Neuronal stem cell (in vitro differentiated cells): ENCODE data around the gene ZNF346.

Source experiments
- DNase-seq: peaks from one replicate; pipeline ENCODE4 v3.0.0-alpha.2; 2013; ENCODE audit warnings: low spot score
- H2AFZ ChIP-seq: one replicate; pipeline ENCODE4 v1.6.1; 2013; ENCODE audit warnings: mild to moderate bottlenecking, low read length, inconsistent platforms
- H2AK5ac ChIP-seq: 2 replicates; pipeline ENCODE4 v1.6.1; 2013; ENCODE audit warnings: low read depth, mild to moderate bottlenecking, inconsistent platforms, low read length, moderate library complexity, mixed read lengths
- H2BK120ac ChIP-seq: 2 replicates; pipeline ENCODE4 v1.6.1; 2013; ENCODE audit warnings: low read depth, mild to moderate bottlenecking, inconsistent platforms, low read length, moderate library complexity, mixed read lengths
- H2BK12ac ChIP-seq: one replicate; pipeline ENCODE4 v1.6.1; 2013; ENCODE audit warnings: low read length, inconsistent platforms
- H2BK15ac ChIP-seq: 2 replicates; pipeline ENCODE4 v1.6.1; 2013; ENCODE audit warnings: mild to moderate bottlenecking, low read length, inconsistent platforms, mixed read lengths
- H2BK5ac ChIP-seq: one replicate; pipeline ENCODE4 v1.6.1; 2013; ENCODE audit warnings: inconsistent platforms, mild to moderate bottlenecking, low read length, moderate library complexity
- H3K14ac ChIP-seq: one replicate; pipeline ENCODE4 v1.6.1; 2013; ENCODE audit warnings: low read length, inconsistent platforms
- H3K18ac ChIP-seq: 2 replicates; pipeline ENCODE4 v1.6.1; 2013; ENCODE audit warnings: low read length, inconsistent platforms
- H3K23ac ChIP-seq: 2 replicates; pipeline ENCODE4 v1.6.1; 2013; ENCODE audit warnings: low read depth, mild to moderate bottlenecking, mixed read lengths, low read length, inconsistent platforms; ENCODE audit not compliant: poor library complexity
- H3K27ac ChIP-seq: replicated peaks from 3 replicates; pipeline ENCODE4 v1.5.1; 2013; ENCODE audit warnings: low read length, inconsistent platforms
- H3K27me3 ChIP-seq, 3 experiments: 2 replicates each; pipeline ENCODE4 v1.6.1; 2013; ENCODE audit warnings: low read length in 3 of 3, mild to moderate bottlenecking in 2 of 3, inconsistent platforms in 1 of 3, low read depth in 1 of 3, mixed read lengths in 1 of 3, moderate library complexity in 1 of 3; ENCODE audit not compliant: control insufficient read depth in 3 of 3, insufficient read depth in 3 of 3
- H3K36me3 ChIP-seq, 2 donors: replicated peaks in 1 of 2; 2 replicates each; pipeline ENCODE4 v1.6.1; 2013; ENCODE audit warnings: low read length in 2 of 2; ENCODE audit not compliant: control insufficient read depth in 2 of 2, insufficient read depth in 2 of 2
- H3K4ac ChIP-seq: 2 replicates; pipeline ENCODE4 v1.6.1; 2013; ENCODE audit warnings: inconsistent platforms, mild to moderate bottlenecking, low read length, moderate library complexity
- H3K4me1 ChIP-seq, 2 donors: 1 replicate in 1 of 2; 2 replicates in 1 of 2; pipeline ENCODE4 v1.6.1; 2013; ENCODE audit warnings: low read length in 2 of 2, low read depth in 1 of 2; ENCODE audit not compliant: control insufficient read depth in 2 of 2, insufficient read depth in 1 of 2
- H3K4me2 ChIP-seq: one replicate; pipeline ENCODE4 v1.6.1; 2013; ENCODE audit warnings: mild to moderate bottlenecking, low read length, inconsistent platforms; ENCODE audit not compliant: insufficient read depth, poor library complexity, severe bottlenecking
- H3K4me3 ChIP-seq, 2 donors: 2 replicates each; pipeline ENCODE4 v1.5.1; 2013; ENCODE audit warnings: low read length in 2 of 2, mild to moderate bottlenecking in 2 of 2, inconsistent platforms in 1 of 2, moderate library complexity in 1 of 2
- H3K79me1 ChIP-seq: one replicate; pipeline ENCODE4 v1.6.1; 2013; ENCODE audit warnings: low read depth, mild to moderate bottlenecking, inconsistent platforms, low read length, moderate library complexity
- H3K9ac ChIP-seq: one replicate; pipeline ENCODE4 v1.6.1; 2013; ENCODE audit warnings: mild to moderate bottlenecking, low read depth, low read length, inconsistent platforms; ENCODE audit not compliant: poor library complexity
- H3K9me3 ChIP-seq, 2 donors: replicated peaks in 1 of 2; 2 replicates each; pipeline versions ENCODE3 to v1.6.1; 2013; ENCODE audit warnings: low read length in 2 of 2, mild to moderate bottlenecking in 2 of 2, inconsistent platforms in 1 of 2, low read depth in 1 of 2, mixed read lengths in 1 of 2, moderate library complexity in 1 of 2; ENCODE audit not compliant: control insufficient read depth in 2 of 2, insufficient read depth in 1 of 2
- H4K8ac ChIP-seq: one replicate; pipeline ENCODE4 v1.6.1; 2013; ENCODE audit warnings: low read depth, mild to moderate bottlenecking, inconsistent platforms, low read length, moderate library complexity
- H4K91ac ChIP-seq: one replicate; pipeline ENCODE4 v1.6.1; 2013; ENCODE audit warnings: low read length, low read depth, mild to moderate bottlenecking, inconsistent platforms; ENCODE audit not compliant: poor library complexity
- WGBS, 2 donors: extraction: QIAGEN DNeasy Blood & Tissue Kit; methylation state at CpG; one replicate each; pipeline ENCODE4 v1.1.7; 2013; ENCODE audit warnings: missing lambda C conversion rate in 2 of 2, mixed read lengths in 1 of 2; ENCODE audit not compliant: insufficient read length in 2 of 2, insufficient replicate concordance in 1 of 2; ENCODE audit errors: extremely low coverage in 2 of 2; 5-methylcytosine and 5-hydroxymethylcytosine counted together

ZNF346 gene

DNA sequence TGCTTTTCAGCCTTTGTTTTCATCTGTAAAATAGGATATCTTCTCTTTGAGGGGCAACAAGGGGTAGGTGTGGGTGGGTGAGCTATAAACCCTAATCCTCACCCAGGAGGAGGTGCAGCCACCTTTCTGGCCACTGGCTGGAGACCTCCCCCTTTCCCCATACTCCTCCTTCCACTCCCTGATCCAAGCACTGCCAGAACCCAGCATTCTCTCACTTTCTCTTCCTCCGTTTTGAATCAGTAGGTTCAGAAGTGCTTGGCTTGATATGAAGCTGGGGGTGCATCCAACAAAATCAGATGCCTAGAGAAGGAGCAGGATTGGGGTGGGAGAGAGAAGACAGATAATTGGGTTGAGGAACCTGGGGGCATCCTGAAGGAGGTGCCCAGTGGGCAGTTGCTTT is 104.3 kb downstream of the ZNF346 start:
- Histone ChIP-seq H3K14ac (no peak overlapping the region), H2BK12ac (no peak overlapping the region), H4K91ac (no peak overlapping the region), H3K79me1 (no peaks in the 10 kb centered on the region), H3K27ac (no peak overlapping the region), H3K27me3 (no peaks in the 10 kb centered on the region), H3K4me3 (no peak overlapping the region), H3K4ac (no peak overlapping the region), H3K23ac (no peak overlapping the region), H2BK5ac (no peak overlapping the region), H3K18ac (no peak overlapping the region), H2BK15ac (no peak overlapping the region), H3K4me1 (peaks cover 0 to 9% of the 10 kb centered on the region in 2 donors), H3K9ac (no peak overlapping the region), H3K9me3 (no peaks in the 10 kb centered on the region), H2AK5ac (no peak overlapping the region), H3K36me3 (no peaks in the 10 kb centered on the region), H4K8ac (no peak overlapping the region), H2BK120ac (no peak overlapping the region), H3K4me2 (no peak overlapping the region), H2AFZ (no peak overlapping the region)
- DNase-seq = no peak
- no CpG with 5 or more reads among the region's 1 CpG for WGBS, 2 donors

- WGBS, 2 donors = no CpG with 5 or more reads among the region's 4 CpGs
These were observed 106.1 kb downstream of the ZNF346 start for GRCh38 chr5:177128551-177128981.

DNA sequence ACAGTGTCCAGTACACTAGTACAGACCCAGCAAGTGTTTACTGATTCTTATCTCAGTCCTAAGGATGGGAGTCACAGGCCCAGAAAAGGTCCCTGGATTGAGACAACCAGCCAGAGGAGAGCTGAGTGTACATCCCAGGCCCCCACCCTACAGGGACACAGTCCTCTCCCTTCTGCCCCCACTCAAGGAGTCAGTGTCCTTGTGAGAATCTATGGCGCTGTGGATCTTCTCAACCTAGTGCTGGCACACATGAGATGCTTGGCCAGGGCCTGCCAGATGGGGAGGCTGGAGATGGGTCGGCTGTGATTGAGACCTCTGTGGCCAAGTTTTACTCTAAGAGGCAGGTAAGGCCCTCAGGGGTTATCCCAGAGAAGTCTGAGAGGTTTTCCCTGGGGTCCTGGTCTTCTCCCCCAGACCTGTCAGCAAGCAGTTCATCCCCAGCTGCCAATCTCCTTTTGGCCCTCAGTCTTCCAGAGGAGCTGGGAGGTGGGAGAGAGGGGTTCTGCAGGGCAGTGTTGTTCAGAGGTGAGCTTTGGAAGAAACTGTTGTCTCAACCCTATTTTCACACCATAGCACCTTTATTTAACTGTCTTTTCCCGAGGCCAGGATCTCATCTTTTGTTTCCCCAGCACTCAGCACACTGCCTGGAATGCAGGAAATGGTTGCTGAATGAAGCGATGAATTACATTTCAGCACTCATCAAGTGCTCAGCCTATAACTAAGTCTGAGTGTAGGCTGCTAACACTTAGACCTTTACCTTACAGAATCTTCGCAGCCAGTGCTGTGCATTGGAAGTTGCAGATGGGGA is 107.9 kb downstream of the ZNF346 start:
- no peak overlapping the region for H2BK15ac ChIP-seq
- WGBS, 2 donors = no CpG with 5 or more reads among the region's 5 CpGs

More at GRCh38 chr5:177128551-177128981, 106.1 kb downstream of the ZNF346 start:
- no peak overlapping the region for H3K4me2 ChIP-seq
- no peak overlapping the region for H4K91ac ChIP-seq
- no peak overlapping the region for H2BK15ac ChIP-seq
- H3K14ac ChIP-seq = no peak overlapping the region
- no peak overlapping the region for H3K18ac ChIP-seq
- H3K4ac ChIP-seq = no peak overlapping the region
- no peak overlapping the region for H3K9ac ChIP-seq
- no peak overlapping the region for H3K27ac ChIP-seq
- H3K79me1 ChIP-seq = no peaks in the 10 kb centered on the region
- no peak overlapping the region for H3K23ac ChIP-seq
- H2AK5ac ChIP-seq = no peak overlapping the region
- DNase-seq = no peak
- H2BK5ac ChIP-seq = no peak overlapping the region
- no peak overlapping the region for H2BK120ac ChIP-seq
- no peaks in the 10 kb centered on the region for H3K9me3 ChIP-seq
- H4K8ac ChIP-seq = no peak overlapping the region
- no peak overlapping the region for H3K4me3 ChIP-seq
- no peaks in the 10 kb centered on the region for H3K27me3 ChIP-seq
- H3K36me3 ChIP-seq = no peaks in the 10 kb centered on the region
- H3K4me1 ChIP-seq = peaks cover 0 to 13% of the 10 kb centered on the region in 2 donors
- peak overlapping the region; percentile 9 for H2AFZ ChIP-seq
- H2BK12ac ChIP-seq = no peak overlapping the region

More for the DNA sequence above, 107.9 kb downstream of the ZNF346 start:
- H3K23ac ChIP-seq = peak overlapping the region; percentile 77
- peak overlapping the region; percentile 77 for H2AK5ac ChIP-seq
- no peak overlapping the region for H4K91ac ChIP-seq
- peaks cover 0 to 2% of the 10 kb centered on the region in 2 donors for H3K36me3 ChIP-seq
- DNase-seq = no peak
- H2BK120ac ChIP-seq = peak overlapping the region; percentile 48
- no peaks in the 10 kb centered on the region for H3K79me1 ChIP-seq
- H3K27me3 ChIP-seq = peaks cover 0 to under 1% (median 0%) of the 10 kb centered on the region in 3 experiments
- H3K4ac ChIP-seq = no peak overlapping the region
- H2BK5ac ChIP-seq = no peak overlapping the region
- H3K14ac ChIP-seq = no peak overlapping the region
- peaks cover 0 to 19% of the 10 kb centered on the region in 2 donors for H3K4me1 ChIP-seq
- H2BK12ac ChIP-seq = no peak overlapping the region
- no peaks in the 10 kb centered on the region for H3K9me3 ChIP-seq
- H3K4me3 ChIP-seq = no peak overlapping the region
- H3K4me2 ChIP-seq = no peak overlapping the region
- H3K27ac ChIP-seq = no peak overlapping the region
- no peak overlapping the region for H3K9ac ChIP-seq
- H3K18ac ChIP-seq = no peak overlapping the region
- no peak overlapping the region for H2AFZ ChIP-seq
- H4K8ac ChIP-seq = no peak overlapping the region
